OCI-LY7 (cell line): ENCODE measurements around the gene CRHR1. TPM values are rescaled to one million over a fixed set of nuclear protein-coding genes. Genes with fewer than 3 reads are reported as not detected.

ENCODE experiments used
- BruUV-seq: library from RNA; stranded (reverse); fragments of 400-500 nt; replicated peaks from 2 replicates; lab custom pipeline; 2021; lab: Mats Ljungman, UMichigan
- CTCF ChIA-PET: fragments of 300-600 bp; sonication (Branson Sonifier 250); formaldehyde crosslinking; loops from one replicate; lab custom pipeline; 2022; ENCODE audit warnings: antibody characterized with exemption; ENCODE audit not compliant: unreplicated experiment; lab: Charles Lee
- POLR2A ChIA-PET: fragments of 300-600 bp; sonication (Branson Sonifier 250); formaldehyde crosslinking; loops from one replicate; lab custom pipeline; 2022; ENCODE audit warnings: antibody characterized with exemption; lab: Charles Lee
- DNase-seq: peaks from one replicate; pipeline ENCODE4 v3.0.0-alpha.2; 2015; ENCODE audit warnings: low spot score
- H2AFZ ChIP-seq: fragments of 200-600 bp; sonication (generic), shearing (Covaris generic); 2 replicates; pipeline ENCODE4 v1.6.1; 2014; ENCODE audit warnings: mild to moderate bottlenecking, antibody characterized with exemption, low read length, moderate library complexity
- H3K27ac ChIP-seq: fragments of 200-600 bp; sonication (generic); 2 replicates; pipeline ENCODE4 v1.5.1; 2014; ENCODE audit warnings: mixed run types, low read depth, mild to moderate bottlenecking, moderate library complexity, low read length, inconsistent platforms; ENCODE audit not compliant: poor library complexity, severe bottlenecking
- H3K36me3 ChIP-seq: fragments of 200-600 bp; sonication (generic); 2 replicates; pipeline ENCODE4 v1.6.1; 2014; ENCODE audit warnings: mild to moderate bottlenecking, antibody characterized with exemption, low read length, moderate library complexity, mixed read lengths; ENCODE audit not compliant: insufficient read depth
- H3K4me1 ChIP-seq: fragments of 200-600 bp; sonication (generic); 2 replicates; pipeline ENCODE4 v1.5.1; 2014; ENCODE audit warnings: mild to moderate bottlenecking, low read length; ENCODE audit not compliant: insufficient read depth, poor library complexity, severe bottlenecking
- H3K4me2 ChIP-seq: fragments of 200-600 bp; sonication (generic); 2 replicates; pipeline ENCODE4 v1.6.1; 2014; ENCODE audit warnings: mild to moderate bottlenecking, low read length
- H3K4me3 ChIP-seq: fragments of 200-600 bp; sonication (generic); 2 replicates; pipeline ENCODE4 v1.5.1; 2014; ENCODE audit warnings: mild to moderate bottlenecking, low read depth, low read length; ENCODE audit not compliant: poor library complexity, severe bottlenecking
- H3K79me2 ChIP-seq: fragments of 200-600 bp; sonication (generic); 2 replicates; pipeline ENCODE4 v1.6.1; 2016; ENCODE audit warnings: low read depth, mild to moderate bottlenecking, low read length, moderate library complexity, mixed read lengths; ENCODE audit not compliant: insufficient read depth
- H3K9me2 ChIP-seq: fragments of 200-600 bp; sonication (generic); 2 replicates; pipeline ENCODE4 v1.6.1; 2016; ENCODE audit warnings: mild to moderate bottlenecking, low read length, mixed read lengths; ENCODE audit not compliant: insufficient read depth
- H3K9me3 ChIP-seq: fragments of 200-600 bp; sonication (generic); 2 replicates; pipeline ENCODE4 v1.6.1; 2014; ENCODE audit warnings: mild to moderate bottlenecking, mixed run types, low read length, mixed read lengths
- H4K20me1 ChIP-seq: fragments of 200-600 bp; sonication (generic); 2 replicates; pipeline ENCODE4 v1.6.1; 2014; ENCODE audit warnings: mild to moderate bottlenecking, antibody characterized with exemption, low read length, moderate library complexity, mixed read lengths; ENCODE audit not compliant: insufficient read depth
- CTCF ChIP-seq: fragments of 200-600 bp; sonication (generic); conservative IDR thresholded peaks from 2 replicates; pipeline ENCODE4 v1.5.1; 2014; ENCODE audit warnings: mild to moderate bottlenecking, antibody characterized with exemption, low read length, moderate library complexity, mixed read lengths
- EZH2phosphoT487 ChIP-seq: fragments of 200-600 bp; sonication (generic); IDR thresholded peaks from 2 replicates; pipeline ENCODE4 v1.6.1; 2018; ENCODE audit warnings: low read depth, borderline replicate concordance, mild to moderate bottlenecking, mixed run types, antibody characterized with exemption, low read length, moderate library complexity, mixed read lengths
- intact Hi-C: fragments of 100-400 bp; cut with micrococcal nuclease; formaldehyde crosslinking; loops from one replicate; pipeline ENCODE4 v1.10.0; 2022; ENCODE audit not compliant: unreplicated experiment
- total RNA-seq, 2 experiments: library from RNA; depleted of rRNA in 1 of 2; stranded (reverse); fragments of >200 nt in 1 of 2; shearing (Covaris generic) in 1 of 2; gene quantifications; 2 replicates each; pipeline ENCODE4 v1.2.3, GENCODE V29; 2014 to 2022

Gene CRHR1
- total RNA-seq, 2 experiments from 2014 or later: not detected

DNA sequence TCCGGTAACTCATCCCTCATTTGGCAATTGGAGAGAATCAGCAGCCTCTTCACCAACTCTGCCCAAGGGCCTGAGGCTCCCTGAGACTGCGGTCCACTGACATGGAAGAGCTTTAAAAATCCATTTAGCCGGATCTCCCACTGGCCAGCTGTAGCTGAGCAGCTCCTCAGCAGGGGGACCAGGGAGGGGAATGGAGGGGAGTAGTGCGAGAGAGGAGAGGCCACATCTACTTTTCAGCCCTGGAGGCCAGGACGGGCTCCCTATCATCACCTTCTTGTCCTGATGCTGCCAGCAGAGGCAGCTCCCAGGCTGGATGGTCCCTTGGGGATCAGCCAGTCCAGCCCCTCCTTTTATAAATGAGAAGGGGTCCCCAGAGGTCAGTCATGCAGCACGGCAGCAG lies 35.5 kb downstream of the CRHR1 start:
- ChIA-PET CTCF (no interaction called here), POLR2A (no interaction called here)
- Histone ChIP-seq H3K79me2 (no peaks in the 10 kb centered on the region), H2AFZ (no peak overlapping the region), H3K9me2 (no peaks in the 10 kb centered on the region), H3K9me3 (no peaks in the 10 kb centered on the region), H3K4me1 (no peaks in the 10 kb centered on the region), H4K20me1 (no peaks in the 10 kb centered on the region), H3K4me3 (no peak overlapping the region), H3K36me3 (no peaks in the 10 kb centered on the region), H3K27ac (no peak overlapping the region), H3K4me2 (no peak overlapping the region)
- TF ChIP-seq EZH2phosphoT487: no peak
- no TSS peak for BruUV-seq
- intact Hi-C loops: no loop called here
- DNase-seq: no peak

DNA sequence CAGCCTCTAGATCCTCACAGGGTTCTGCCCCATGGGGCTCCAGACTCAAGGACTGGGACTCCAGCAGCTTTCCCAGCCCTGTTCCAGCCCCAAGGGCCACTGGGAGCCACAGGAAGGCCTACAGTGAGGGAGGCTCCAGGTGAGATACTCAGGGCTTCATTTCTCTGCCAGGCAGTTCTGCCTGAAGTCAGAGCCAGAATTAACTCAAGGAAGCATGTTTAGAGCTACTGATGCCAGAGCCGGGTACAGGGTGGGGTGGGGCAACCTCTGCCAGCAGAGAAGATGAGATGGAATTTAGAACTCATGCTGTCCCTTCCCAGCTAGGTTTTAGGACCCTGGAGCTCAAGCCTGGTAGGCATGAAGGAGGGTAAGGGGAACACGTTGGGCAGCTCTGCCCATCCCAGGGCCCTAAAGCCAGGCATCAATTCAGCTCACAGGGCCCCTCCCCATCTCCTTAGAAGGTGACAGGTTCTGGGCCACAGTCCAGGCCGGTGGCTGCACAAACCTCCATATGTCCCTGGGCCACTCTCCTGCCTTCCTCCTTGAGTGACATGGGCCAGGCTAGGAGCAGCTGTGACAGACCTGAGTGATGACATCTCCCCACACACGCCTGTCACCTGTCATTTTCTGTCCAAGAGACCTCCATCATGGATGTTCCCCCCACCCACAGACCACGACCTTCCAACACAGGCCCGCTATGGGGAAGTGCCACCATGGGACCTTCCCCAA lies 36.1 kb downstream of the CRHR1 start:
- no peak overlapping the region for H3K27ac ChIP-seq
- no peaks in the 10 kb centered on the region for H3K9me3 ChIP-seq
- no peaks in the 10 kb centered on the region for H3K9me2 ChIP-seq
- no peak for DNase-seq
- TF ChIP-seq EZH2phosphoT487 (no peak), CTCF (no peak)
- H3K4me1 ChIP-seq: no peaks in the 10 kb centered on the region
- ChIA-PET CTCF (no interaction called here), POLR2A (no interaction called here)
- intact Hi-C loops: no loop called here
- H3K79me2 ChIP-seq: no peaks in the 10 kb centered on the region
- H3K4me2 ChIP-seq: no peak overlapping the region
- no peak overlapping the region for H3K4me3 ChIP-seq
- no peaks in the 10 kb centered on the region for H4K20me1 ChIP-seq
- H3K36me3 ChIP-seq: no peaks in the 10 kb centered on the region
- no TSS peak for BruUV-seq
- H2AFZ ChIP-seq: no peak overlapping the region

GRCh38 chr17:45821147-45821546 lies 37.0 kb downstream of the CRHR1 start:
- ChIA-PET CTCF (no interaction called here), POLR2A (no interaction called here)
- no peak overlapping the region for H2AFZ ChIP-seq
- H4K20me1 ChIP-seq: no peaks in the 10 kb centered on the region
- no peaks in the 10 kb centered on the region for H3K4me1 ChIP-seq
- no TSS peak for BruUV-seq
- H3K27ac ChIP-seq: no peak overlapping the region
- H3K9me2 ChIP-seq: no peaks in the 10 kb centered on the region
- intact Hi-C loops: no loop called here
- no peak overlapping the region for H3K4me2 ChIP-seq
- H3K9me3 ChIP-seq: no peaks in the 10 kb centered on the region
- TF ChIP-seq CTCF (no peak), EZH2phosphoT487 (no peak)
- no peak for DNase-seq
- H3K36me3 ChIP-seq: no peaks in the 10 kb centered on the region
- H3K4me3 ChIP-seq: no peak overlapping the region
- no peaks in the 10 kb centered on the region for H3K79me2 ChIP-seq
